ENCODE results near the gene EMILIN2. TPM values are rescaled to one million over a fixed set of nuclear protein-coding genes. Genes with fewer than 3 reads are reported as not detected.

Gene EMILIN2
- total RNA-seq, 1 experiment from 2014 or later, result 11.7 TPM

DNA sequence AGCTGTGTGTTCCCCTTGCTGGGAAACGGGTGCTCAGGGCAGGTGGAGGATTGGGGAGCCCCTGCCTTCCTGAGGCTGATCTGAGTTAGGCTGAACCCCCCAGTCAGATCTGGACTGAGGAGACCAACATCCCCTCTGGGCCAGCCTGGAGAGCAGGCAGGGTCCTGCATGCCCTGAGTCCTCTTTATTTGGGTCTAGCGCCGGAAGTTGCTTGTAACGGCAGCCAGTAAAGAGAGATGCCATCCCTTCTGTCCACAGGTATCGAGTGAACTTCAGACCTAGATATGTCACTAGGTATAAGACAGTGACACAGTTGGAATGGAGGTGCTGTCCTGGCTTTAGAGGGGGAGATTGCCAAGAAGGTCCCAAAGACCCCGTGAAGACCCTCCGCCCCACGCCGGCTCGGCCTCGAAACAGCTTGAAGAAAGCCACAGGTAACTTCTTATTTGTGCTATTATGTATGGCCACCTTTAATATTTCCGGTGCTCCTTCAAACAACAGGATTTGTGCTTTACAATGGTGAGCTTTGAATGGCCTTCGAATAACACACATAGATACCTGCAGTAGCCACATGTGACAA, 38.0 kb downstream of the EMILIN2 start (continued):
- TF ChIP-seq, protein P1, sequence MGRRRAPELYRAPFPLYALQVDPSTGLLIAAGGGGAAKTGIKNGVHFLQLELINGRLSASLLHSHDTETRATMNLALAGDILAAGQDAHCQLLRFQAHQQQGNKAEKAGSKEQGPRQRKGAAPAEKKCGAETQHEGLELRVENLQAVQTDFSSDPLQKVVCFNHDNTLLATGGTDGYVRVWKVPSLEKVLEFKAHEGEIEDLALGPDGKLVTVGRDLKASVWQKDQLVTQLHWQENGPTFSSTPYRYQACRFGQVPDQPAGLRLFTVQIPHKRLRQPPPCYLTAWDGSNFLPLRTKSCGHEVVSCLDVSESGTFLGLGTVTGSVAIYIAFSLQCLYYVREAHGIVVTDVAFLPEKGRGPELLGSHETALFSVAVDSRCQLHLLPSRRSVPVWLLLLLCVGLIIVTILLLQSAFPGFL (CRISPR knock-in tag; IDR thresholded peaks at IDR 0.05; ENCODE audit: borderline replicate concordance), result no peak
- TF ChIP-seq SP1 (CRISPR knock-in tag; conservative IDR thresholded peaks at IDR 0.05) (no peak), ETV6 (CRISPR knock-in tag; IDR thresholded peaks at IDR 0.05) (no peak), CREM (CRISPR knock-in tag; IDR thresholded peaks at IDR 0.05) (no peak), RORB (CRISPR knock-in tag; IDR thresholded peaks at IDR 0.05) (no peak), ZNF671 (CRISPR knock-in tag; IDR thresholded peaks at IDR 0.05) (no peak), ZNF317 (CRISPR knock-in tag; IDR thresholded peaks at IDR 0.05; ENCODE audit: borderline replicate concordance, low read depth) (no peak)
- TF ChIP-seq, protein P2, sequence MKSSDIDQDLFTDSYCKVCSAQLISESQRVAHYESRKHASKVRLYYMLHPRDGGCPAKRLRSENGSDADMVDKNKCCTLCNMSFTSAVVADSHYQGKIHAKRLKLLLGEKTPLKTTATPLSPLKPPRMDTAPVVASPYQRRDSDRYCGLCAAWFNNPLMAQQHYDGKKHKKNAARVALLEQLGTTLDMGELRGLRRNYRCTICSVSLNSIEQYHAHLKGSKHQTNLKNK (CRISPR knock-in tag; IDR thresholded peaks at IDR 0.05), result no peak
- TF ChIP-seq, protein P3, sequence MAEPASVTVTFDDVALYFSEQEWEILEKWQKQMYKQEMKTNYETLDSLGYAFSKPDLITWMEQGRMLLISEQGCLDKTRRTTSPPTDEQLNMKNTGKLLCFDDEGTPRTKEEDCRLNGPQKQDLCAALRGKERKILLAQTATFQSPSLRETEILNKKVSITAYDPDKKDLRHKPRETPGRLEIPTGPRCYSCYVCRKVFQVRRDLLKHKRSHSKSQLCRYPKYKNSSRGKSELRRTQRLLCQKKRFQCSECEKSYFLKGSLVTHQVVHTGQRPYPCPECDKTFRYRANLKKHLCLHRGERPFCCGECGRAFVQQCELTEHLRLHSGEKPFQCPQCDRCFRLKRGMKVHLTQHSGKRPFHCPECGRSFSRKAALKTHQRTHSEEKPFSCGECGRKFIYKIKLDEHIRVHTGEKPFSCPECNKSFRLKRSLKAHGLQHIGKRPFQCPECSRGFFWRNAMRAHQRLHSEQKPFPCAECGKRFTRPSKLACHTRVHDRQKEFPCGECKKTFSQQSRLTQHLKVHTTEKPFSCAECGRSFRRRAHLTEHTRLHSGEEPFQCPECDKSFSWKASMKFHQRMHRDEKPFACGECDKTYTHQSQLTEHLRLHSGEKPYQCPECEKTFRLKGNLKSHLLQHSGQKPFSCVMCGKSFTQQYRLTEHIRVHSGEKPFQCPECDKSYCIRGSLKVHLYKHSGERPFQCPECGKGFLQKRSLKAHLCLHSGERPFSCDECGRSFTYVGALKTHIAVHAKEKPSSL (CRISPR knock-in tag; conservative IDR thresholded peaks at IDR 0.05), result no peak
- TF ChIP-seq, protein P4, sequence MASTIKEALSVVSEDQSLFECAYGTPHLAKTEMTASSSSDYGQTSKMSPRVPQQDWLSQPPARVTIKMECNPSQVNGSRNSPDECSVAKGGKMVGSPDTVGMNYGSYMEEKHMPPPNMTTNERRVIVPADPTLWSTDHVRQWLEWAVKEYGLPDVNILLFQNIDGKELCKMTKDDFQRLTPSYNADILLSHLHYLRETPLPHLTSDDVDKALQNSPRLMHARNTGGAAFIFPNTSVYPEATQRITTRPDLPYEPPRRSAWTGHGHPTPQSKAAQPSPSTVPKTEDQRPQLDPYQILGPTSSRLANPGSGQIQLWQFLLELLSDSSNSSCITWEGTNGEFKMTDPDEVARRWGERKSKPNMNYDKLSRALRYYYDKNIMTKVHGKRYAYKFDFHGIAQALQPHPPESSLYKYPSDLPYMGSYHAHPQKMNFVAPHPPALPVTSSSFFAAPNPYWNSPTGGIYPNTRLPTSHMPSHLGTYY (CRISPR knock-in tag; IDR thresholded peaks at IDR 0.05), result no peak
- TF ChIP-seq, protein P5, sequence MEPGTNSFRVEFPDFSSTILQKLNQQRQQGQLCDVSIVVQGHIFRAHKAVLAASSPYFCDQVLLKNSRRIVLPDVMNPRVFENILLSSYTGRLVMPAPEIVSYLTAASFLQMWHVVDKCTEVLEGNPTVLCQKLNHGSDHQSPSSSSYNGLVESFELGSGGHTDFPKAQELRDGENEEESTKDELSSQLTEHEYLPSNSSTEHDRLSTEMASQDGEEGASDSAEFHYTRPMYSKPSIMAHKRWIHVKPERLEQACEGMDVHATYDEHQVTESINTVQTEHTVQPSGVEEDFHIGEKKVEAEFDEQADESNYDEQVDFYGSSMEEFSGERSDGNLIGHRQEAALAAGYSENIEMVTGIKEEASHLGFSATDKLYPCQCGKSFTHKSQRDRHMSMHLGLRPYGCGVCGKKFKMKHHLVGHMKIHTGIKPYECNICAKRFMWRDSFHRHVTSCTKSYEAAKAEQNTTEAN (CRISPR knock-in tag; IDR thresholded peaks at IDR 0.05), result no peak

DNA sequence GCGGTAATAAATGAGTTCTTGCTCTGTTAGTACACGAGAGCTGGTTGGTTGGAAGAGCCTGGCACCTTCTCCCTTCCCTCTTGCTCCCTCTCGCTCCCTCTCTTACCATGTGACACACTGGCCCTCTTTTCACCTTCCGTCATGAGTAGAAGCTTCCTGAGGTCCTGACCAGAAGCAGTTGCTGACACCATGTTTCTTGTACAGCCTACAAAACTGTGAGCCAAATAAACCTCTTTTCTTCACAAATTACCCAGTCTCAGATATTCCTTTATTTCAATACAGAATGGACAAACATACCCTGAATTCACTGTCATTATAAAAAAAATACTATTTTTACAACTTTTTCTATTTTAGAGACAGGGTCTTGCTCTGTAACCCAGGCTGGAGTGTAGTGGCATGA, 40.7 kb downstream of the EMILIN2 start:
- Mint-ChIP-seq H3K4me1 (peaks cover 5% of the 10 kb centered on the region; the same call in 1 of the 2 replicates), H3K36me3 (peaks cover 11% of the 10 kb centered on the region), H3K4me3 (no peak overlapping the region), H3K27me3 (ENCODE audit: low read depth) (no peaks in the 10 kb centered on the region; the same call in 1 of the 2 replicates), H3K27ac (no peak overlapping the region), H3K9me3 (peaks cover 19% of the 10 kb centered on the region)
- DNase-seq (ENCODE audit: low spot score) (no peak), ATAC-seq (no peak)
- ChIA-PET CTCF (no interaction called here), POLR2A (no interaction called here)
- no peak for TF ChIP-seq JUN (CRISPR knock-in tag; IDR thresholded peaks at IDR 0.05)
- no peak for TF ChIP-seq RELA (CRISPR knock-in tag; IDR thresholded peaks at IDR 0.05; ENCODE audit: borderline replicate concordance)
- TF ChIP-seq ZNF219 (CRISPR knock-in tag; IDR thresholded peaks at IDR 0.05; ENCODE audit: borderline replicate concordance), result no peak
- TF ChIP-seq GTF2I (CRISPR knock-in tag; conservative IDR thresholded peaks at IDR 0.05), result no peak
- TF ChIP-seq ZNF317 (CRISPR knock-in tag; IDR thresholded peaks at IDR 0.05; ENCODE audit: borderline replicate concordance, low read depth), result no peak
- TF ChIP-seq, protein P4 (CRISPR knock-in tag; IDR thresholded peaks at IDR 0.05), result no peak
- TF ChIP-seq IRF2 (CRISPR knock-in tag; IDR thresholded peaks at IDR 0.05; ENCODE audit: borderline replicate concordance, low read depth), result no peak
- TF ChIP-seq FOXJ3 (CRISPR knock-in tag; IDR thresholded peaks at IDR 0.05; ENCODE audit: borderline replicate concordance), result no peak
- no peak for TF ChIP-seq CBFB (CRISPR knock-in tag; IDR thresholded peaks at IDR 0.05; ENCODE audit: low read depth)
- TF ChIP-seq KAT7 (CRISPR knock-in tag; IDR thresholded peaks at IDR 0.05; ENCODE audit: borderline replicate concordance), result no peak
- no peak for TF ChIP-seq MXD4 (CRISPR knock-in tag; IDR thresholded peaks at IDR 0.05; ENCODE audit: borderline replicate concordance)
- no peak for TF ChIP-seq ZNF263 (CRISPR knock-in tag; IDR thresholded peaks at IDR 0.05; ENCODE audit: low read depth)
- TF ChIP-seq, protein P6, sequence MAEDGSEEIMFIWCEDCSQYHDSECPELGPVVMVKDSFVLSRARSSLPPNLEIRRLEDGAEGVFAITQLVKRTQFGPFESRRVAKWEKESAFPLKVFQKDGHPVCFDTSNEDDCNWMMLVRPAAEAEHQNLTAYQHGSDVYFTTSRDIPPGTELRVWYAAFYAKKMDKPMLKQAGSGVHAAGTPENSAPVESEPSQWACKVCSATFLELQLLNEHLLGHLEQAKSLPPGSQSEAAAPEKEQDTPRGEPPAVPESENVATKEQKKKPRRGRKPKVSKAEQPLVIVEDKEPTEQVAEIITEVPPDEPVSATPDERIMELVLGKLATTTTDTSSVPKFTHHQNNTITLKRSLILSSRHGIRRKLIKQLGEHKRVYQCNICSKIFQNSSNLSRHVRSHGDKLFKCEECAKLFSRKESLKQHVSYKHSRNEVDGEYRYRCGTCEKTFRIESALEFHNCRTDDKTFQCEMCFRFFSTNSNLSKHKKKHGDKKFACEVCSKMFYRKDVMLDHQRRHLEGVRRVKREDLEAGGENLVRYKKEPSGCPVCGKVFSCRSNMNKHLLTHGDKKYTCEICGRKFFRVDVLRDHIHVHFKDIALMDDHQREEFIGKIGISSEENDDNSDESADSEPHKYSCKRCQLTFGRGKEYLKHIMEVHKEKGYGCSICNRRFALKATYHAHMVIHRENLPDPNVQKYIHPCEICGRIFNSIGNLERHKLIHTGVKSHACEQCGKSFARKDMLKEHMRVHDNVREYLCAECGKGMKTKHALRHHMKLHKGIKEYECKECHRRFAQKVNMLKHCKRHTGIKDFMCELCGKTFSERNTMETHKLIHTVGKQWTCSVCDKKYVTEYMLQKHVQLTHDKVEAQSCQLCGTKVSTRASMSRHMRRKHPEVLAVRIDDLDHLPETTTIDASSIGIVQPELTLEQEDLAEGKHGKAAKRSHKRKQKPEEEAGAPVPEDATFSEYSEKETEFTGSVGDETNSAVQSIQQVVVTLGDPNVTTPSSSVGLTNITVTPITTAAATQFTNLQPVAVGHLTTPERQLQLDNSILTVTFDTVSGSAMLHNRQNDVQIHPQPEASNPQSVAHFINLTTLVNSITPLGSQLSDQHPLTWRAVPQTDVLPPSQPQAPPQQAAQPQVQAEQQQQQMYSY (CRISPR knock-in tag; IDR thresholded peaks at IDR 0.05), result no peak
- no peak for TF ChIP-seq GRHL2 (CRISPR knock-in tag; IDR thresholded peaks at IDR 0.05; ENCODE audit: insufficient replicate concordance, severe bottlenecking)
- TF ChIP-seq SOX15 (CRISPR knock-in tag; IDR thresholded peaks at IDR 0.05), result no peak

Data from WTC11 (cell line).